ENCODE data around the gene ZSCAN1.

DNA sequence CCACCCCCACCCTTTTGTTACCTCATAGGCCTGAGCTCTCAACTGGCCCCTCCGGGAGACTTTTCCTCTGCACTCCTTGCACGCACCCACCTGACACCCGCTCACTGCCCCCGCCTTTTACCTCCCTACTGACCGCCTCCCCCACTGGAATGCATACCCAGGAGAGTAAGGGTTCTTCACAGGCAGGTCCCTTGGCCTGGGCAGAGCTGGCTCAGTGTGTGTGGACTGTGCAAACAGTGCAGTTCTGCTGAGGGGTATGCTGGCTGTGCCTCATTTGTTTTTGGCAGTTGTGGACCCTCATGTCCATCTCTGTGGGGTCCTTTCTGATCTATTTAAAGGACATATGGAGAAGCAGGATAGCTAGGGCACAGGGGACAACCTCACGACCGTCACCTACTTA is 59.2 kb downstream of the ZSCAN1 start:
- TF ChIP-seq, protein P1, sequence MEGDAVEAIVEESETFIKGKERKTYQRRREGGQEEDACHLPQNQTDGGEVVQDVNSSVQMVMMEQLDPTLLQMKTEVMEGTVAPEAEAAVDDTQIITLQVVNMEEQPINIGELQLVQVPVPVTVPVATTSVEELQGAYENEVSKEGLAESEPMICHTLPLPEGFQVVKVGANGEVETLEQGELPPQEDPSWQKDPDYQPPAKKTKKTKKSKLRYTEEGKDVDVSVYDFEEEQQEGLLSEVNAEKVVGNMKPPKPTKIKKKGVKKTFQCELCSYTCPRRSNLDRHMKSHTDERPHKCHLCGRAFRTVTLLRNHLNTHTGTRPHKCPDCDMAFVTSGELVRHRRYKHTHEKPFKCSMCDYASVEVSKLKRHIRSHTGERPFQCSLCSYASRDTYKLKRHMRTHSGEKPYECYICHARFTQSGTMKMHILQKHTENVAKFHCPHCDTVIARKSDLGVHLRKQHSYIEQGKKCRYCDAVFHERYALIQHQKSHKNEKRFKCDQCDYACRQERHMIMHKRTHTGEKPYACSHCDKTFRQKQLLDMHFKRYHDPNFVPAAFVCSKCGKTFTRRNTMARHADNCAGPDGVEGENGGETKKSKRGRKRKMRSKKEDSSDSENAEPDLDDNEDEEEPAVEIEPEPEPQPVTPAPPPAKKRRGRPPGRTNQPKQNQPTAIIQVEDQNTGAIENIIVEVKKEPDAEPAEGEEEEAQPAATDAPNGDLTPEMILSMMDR (conservative IDR thresholded peaks at IDR 0.05; ENCODE audit: low read length): no peak
- no peak for TF ChIP-seq EZH2phosphoT487 (IDR thresholded peaks at IDR 0.05; ENCODE audit: borderline replicate concordance)
